Suprapubic skin (tissue), 4 donors: Measurements from ENCODE around the gene ANKRD24.

ENCODE experiments used
- EP300 ChIP-seq: sonication (generic); formaldehyde crosslinking; IDR thresholded peaks from one replicate; pipeline ENCODE4 v1.6.1; 2017; ENCODE audit warnings: antibody characterized with exemption
- POLR2A ChIP-seq, 2 donors: fragments of 450-650 bp; IDR thresholded peaks; one replicate each; pipeline ENCODE4 v1.6.1; 2017; ENCODE audit warnings: antibody characterized with exemption in 2 of 2, mild to moderate bottlenecking in 2 of 2, moderate library complexity in 2 of 2
- POLR2AphosphoS5 ChIP-seq, 3 donors: sonication (generic); formaldehyde crosslinking; IDR thresholded peaks; one replicate each; pipeline ENCODE4 v1.6.1; 2017; ENCODE audit warnings: antibody characterized with exemption in 3 of 3
- TF ChIP-seq, protein P1 (sequence below), 2 donors: fragments of 200-600 bp in 1 of 2; fragments of 450-650 bp in 1 of 2; sonication (generic) in 1 of 2; IDR thresholded peaks; one replicate each; pipeline ENCODE4 v1.5.1; 2016 to 2019; ENCODE audit warnings: antibody characterized with exemption in 2 of 2, mild to moderate bottlenecking in 1 of 2, moderate library complexity in 1 of 2

DNA sequence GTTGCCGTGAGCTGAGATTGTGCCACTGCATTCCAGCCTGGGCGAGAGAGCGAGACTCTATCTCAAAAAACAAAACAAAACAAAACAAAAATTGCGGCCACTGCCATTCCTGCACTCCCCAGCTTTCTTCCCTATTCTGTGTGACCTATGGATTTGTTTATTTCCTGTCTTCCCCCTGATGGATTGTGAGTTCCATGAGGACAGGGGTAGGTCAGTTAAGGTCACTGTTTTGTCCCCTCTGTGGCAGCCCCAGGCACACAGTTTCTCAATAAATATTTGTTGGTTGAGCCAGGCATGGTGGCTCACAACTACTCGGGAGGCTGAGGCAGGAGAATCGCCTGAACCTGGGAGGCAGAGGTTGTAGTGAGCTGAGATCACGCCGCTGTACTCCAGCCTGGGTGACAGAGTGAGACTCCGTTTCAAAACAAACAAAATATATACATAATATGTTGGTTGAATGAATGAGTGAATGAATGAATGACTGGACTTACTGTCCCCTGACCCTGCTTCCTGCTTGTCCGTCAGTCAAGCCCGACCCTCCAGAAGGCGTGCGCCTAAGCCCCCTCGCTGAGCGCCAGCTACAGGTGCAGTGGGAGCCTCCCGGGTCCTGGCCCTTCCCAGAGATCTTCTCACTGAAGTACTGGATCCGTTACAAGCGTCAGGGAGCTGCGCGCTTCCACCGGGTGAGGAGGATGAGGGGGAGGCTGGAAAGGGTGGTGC is 51.8 kb downstream of the ANKRD24 start:
- TF ChIP-seq, protein P1, sequence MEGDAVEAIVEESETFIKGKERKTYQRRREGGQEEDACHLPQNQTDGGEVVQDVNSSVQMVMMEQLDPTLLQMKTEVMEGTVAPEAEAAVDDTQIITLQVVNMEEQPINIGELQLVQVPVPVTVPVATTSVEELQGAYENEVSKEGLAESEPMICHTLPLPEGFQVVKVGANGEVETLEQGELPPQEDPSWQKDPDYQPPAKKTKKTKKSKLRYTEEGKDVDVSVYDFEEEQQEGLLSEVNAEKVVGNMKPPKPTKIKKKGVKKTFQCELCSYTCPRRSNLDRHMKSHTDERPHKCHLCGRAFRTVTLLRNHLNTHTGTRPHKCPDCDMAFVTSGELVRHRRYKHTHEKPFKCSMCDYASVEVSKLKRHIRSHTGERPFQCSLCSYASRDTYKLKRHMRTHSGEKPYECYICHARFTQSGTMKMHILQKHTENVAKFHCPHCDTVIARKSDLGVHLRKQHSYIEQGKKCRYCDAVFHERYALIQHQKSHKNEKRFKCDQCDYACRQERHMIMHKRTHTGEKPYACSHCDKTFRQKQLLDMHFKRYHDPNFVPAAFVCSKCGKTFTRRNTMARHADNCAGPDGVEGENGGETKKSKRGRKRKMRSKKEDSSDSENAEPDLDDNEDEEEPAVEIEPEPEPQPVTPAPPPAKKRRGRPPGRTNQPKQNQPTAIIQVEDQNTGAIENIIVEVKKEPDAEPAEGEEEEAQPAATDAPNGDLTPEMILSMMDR (IDR thresholded peaks at IDR 0.05) = no peak
- TF ChIP-seq POLR2AphosphoS5 (IDR thresholded peaks at IDR 0.05) (no peak), POLR2A (IDR thresholded peaks at IDR 0.05) (no peak), EP300 (no peak)
